Activated CD4-positive, alpha-beta T cell treated with anti-CD3 and anti-CD28 coated beads, Interleukin-2, Interleukin-4, amounts not matched to agents 100 ng/mL and 50 ng/mL, durations not matched to agents 16 hours and 8 hours (primary cell): ENCODE measurements around the gene CFAP300.

Source experiments
- DNase-seq: peaks from one replicate; pipeline ENCODE4 v3.0.0-alpha.2; 2020; ENCODE audit warnings: low spot score

The CFAP300 gene

GRCh38 chr11:102047305-102047924 is at the start of gene CFAP300:
TSS of gene CFAP300 (plus strand) at chr11:102047437. CDS start at chr11:102047471, 34 bp downstream.
- peak; percentile 57 for DNase-seq

- DNase-seq: no peak
Measured at GRCh38 chr11:102001657-102002338, 45.4 kb upstream of the CFAP300 start.

- no peak for DNase-seq
Measured at GRCh38 chr11:102004220-102004619, 43.0 kb upstream of the CFAP300 start.

GRCh38 chr11:102005306-102005705 is 41.9 kb upstream of the CFAP300 start:
- DNase-seq: no peak

- DNase-seq: no peak
Measured at GRCh38 chr11:102006835-102007566, 40.2 kb upstream of the CFAP300 start.

GRCh38 chr11:102007567-102008437 is 39.4 kb upstream of the CFAP300 start:
- DNase-seq: peak; percentile 50

- no peak for DNase-seq
Measured at GRCh38 chr11:102010776-102011494, 36.3 kb upstream of the CFAP300 start.

GRCh38 chr11:102012946-102013345 is 34.3 kb upstream of the CFAP300 start:
- peak; percentile 22 for DNase-seq

- DNase-seq: no peak
Measured at GRCh38 chr11:102014756-102015155, 32.5 kb upstream of the CFAP300 start.

GRCh38 chr11:102017026-102017425 is 30.2 kb upstream of the CFAP300 start:
- DNase-seq: no peak

GRCh38 chr11:102026217-102026616 is 21.0 kb upstream of the CFAP300 start:
- no peak for DNase-seq

- no peak for DNase-seq
Measured at GRCh38 chr11:102026959-102027358, 20.3 kb upstream of the CFAP300 start.

GRCh38 chr11:102036757-102037156 is 10.5 kb upstream of the CFAP300 start:
- DNase-seq: no peak

- no peak for DNase-seq
Measured at GRCh38 chr11:102046841-102047240, 396 bp upstream of the CFAP300 start.

- DNase-seq: no peak
Measured at GRCh38 chr11:102050927-102051575, 3.8 kb downstream of the CFAP300 start.

- DNase-seq: no peak
Measured at GRCh38 chr11:102061276-102061675, 14.0 kb downstream of the CFAP300 start.

GRCh38 chr11:102062106-102062505 is 14.9 kb downstream of the CFAP300 start:
- DNase-seq: no peak

- no peak for DNase-seq
Measured at GRCh38 chr11:102064316-102064715, 17.1 kb downstream of the CFAP300 start.

GRCh38 chr11:102070766-102071165 is 23.5 kb downstream of the CFAP300 start:
- no peak for DNase-seq

- no peak for DNase-seq
Measured at GRCh38 chr11:102071497-102072472, 24.5 kb downstream of the CFAP300 start.
